Posterior cingulate gyrus (tissue), 11 donors: ENCODE results near the gene DOK6.
"Not testable (repeated sequence)": the region's sequence is repeated elsewhere in the genome, so short reads cannot be mapped to it uniquely, and the experiment has no call there.

Experiments used
- DNase-seq, 10 donors: peaks; one replicate each; pipeline versions ENCODE4 v3.0.0 to v3.0.0-alpha.2; 2020 to 2021; ENCODE audit warnings: mixed read lengths in 3 of 10
- intact Hi-C: fragments of 100-400 bp; cut with DNase I; formaldehyde crosslinking; loops from one replicate; pipeline ENCODE4 v1.15.1; 2023

Gene DOK6

GRCh38 chr18:69841117-69841516 is 440.4 kb downstream of the DOK6 start:
- intact Hi-C loops, result no loop called here
- DNase-seq, result no peak

- intact Hi-C loops, result no loop called here
Measured at GRCh38 chr18:69843015-69843414, 442.3 kb downstream of the DOK6 start.

GRCh38 chr18:69844656-69845055 is 444.0 kb downstream of the DOK6 start:
- intact Hi-C loops, result no loop called here
- no peak for DNase-seq

More at GRCh38 chr18:69843015-69843414, 442.3 kb downstream of the DOK6 start:
- DNase-seq, result no peak

GRCh38 chr18:69845593-69846506 is 445.2 kb downstream of the DOK6 start:
- no peak for DNase-seq
- intact Hi-C loops, result no loop called here

GRCh38 chr18:69853051-69853450 is 452.4 kb downstream of the DOK6 start:
- intact Hi-C loops, result no loop called here
- no peak for DNase-seq

- DNase-seq, result no peak
- intact Hi-C loops, result no loop called here
Measured at GRCh38 chr18:69854455-69854854, 453.8 kb downstream of the DOK6 start.

GRCh38 chr18:69858897-69859296 is 458.2 kb downstream of the DOK6 start:
- intact Hi-C loops, result no loop called here
- no peak for DNase-seq

GRCh38 chr18:69864802-69865201 is 464.1 kb downstream of the DOK6 start:
- intact Hi-C loops, DNase-seq: not testable (repeated sequence)

- intact Hi-C loops, result no loop called here
- DNase-seq, result no peak
Measured at GRCh38 chr18:69865776-69866175, 465.1 kb downstream of the DOK6 start.

GRCh38 chr18:69866212-69866611 is 465.5 kb downstream of the DOK6 start:
- DNase-seq, result no peak
- intact Hi-C loops, result no loop called here

- intact Hi-C loops, result no loop called here
Measured at GRCh38 chr18:69870736-69871135, 470.0 kb downstream of the DOK6 start.

GRCh38 chr18:69871363-69871762 is 470.7 kb downstream of the DOK6 start:
- intact Hi-C loops, result no loop called here
- no peak for DNase-seq

More at GRCh38 chr18:69870736-69871135, 470.0 kb downstream of the DOK6 start:
- DNase-seq, result no peak

GRCh38 chr18:69872661-69873060 is 472.0 kb downstream of the DOK6 start:
- DNase-seq, result no peak
- intact Hi-C loops, result no loop called here

GRCh38 chr18:69874058-69874457 is 473.4 kb downstream of the DOK6 start:
- intact Hi-C loops, result no loop called here
- DNase-seq, result no peak

GRCh38 chr18:69876490-69876889 is 475.8 kb downstream of the DOK6 start:
- intact Hi-C loops, result no loop called here

GRCh38 chr18:69878213-69878933 is 477.7 kb downstream of the DOK6 start:
- no peak for DNase-seq
- intact Hi-C loops, result no loop called here

More at GRCh38 chr18:69876490-69876889, 475.8 kb downstream of the DOK6 start:
- no peak for DNase-seq

- DNase-seq, intact Hi-C loops: not testable (repeated sequence)
Measured at GRCh38 chr18:69879051-69879450, 478.4 kb downstream of the DOK6 start.

GRCh38 chr18:69880083-69880482 is 479.4 kb downstream of the DOK6 start:
- DNase-seq, result no peak
- intact Hi-C loops, result no loop called here

GRCh38 chr18:69882965-69883668 is 482.4 kb downstream of the DOK6 start:
- intact Hi-C loops, result no loop called here
- DNase-seq, result no peak

GRCh38 chr18:69883781-69884180 is 483.1 kb downstream of the DOK6 start:
- intact Hi-C loops, result no loop called here
- DNase-seq, result no peak

- intact Hi-C loops, result no loop called here
- no peak for DNase-seq
Measured at GRCh38 chr18:69885355-69885754, 484.7 kb downstream of the DOK6 start.
